ENCODE measurements around the gene ZER1.
A peak's percentile ranks its signal among the peaks of the same experiment; 100 is the strongest.

ZER1 gene

GRCh38 chr9:128727640-128728248, 44.0 kb downstream of the ZER1 start:
- Histone ChIP-seq H2AK5ac (ENCODE audit: low read depth, low read length) (no peak overlapping the region), H3K14ac (ENCODE audit: low read length) (no peak overlapping the region), H3K23ac (ENCODE audit: low read depth, low read length, poor library complexity) (no peak overlapping the region), H4K91ac (ENCODE audit: low read depth, low read length, poor library complexity) (no peak overlapping the region), H3K79me1 (ENCODE audit: low read depth, low read length) (no peaks in the 10 kb centered on the region), H3K9me3 (replicated peaks in 1 of 2; ENCODE audit: control insufficient read depth in 2 of 2, insufficient read depth in 1 of 2, low read depth in 1 of 2, low read length in 2 of 2) (no peaks in the 10 kb centered on the region), H3K4me1 (ENCODE audit: control insufficient read depth in 2 of 2, insufficient read depth in 1 of 2, low read depth in 1 of 2, low read length in 2 of 2) (peaks cover 0 to 16% of the 10 kb centered on the region in 2 donors), H3K36me3 (replicated peaks in 1 of 2; ENCODE audit: control insufficient read depth in 2 of 2, insufficient read depth in 2 of 2, low read length in 2 of 2) (peaks cover 4 to 6% of the 10 kb centered on the region in 2 donors), H3K4me2 (ENCODE audit: insufficient read depth, low read length, poor library complexity, severe bottlenecking) (no peak overlapping the region), H2AFZ (ENCODE audit: low read length) (no peak overlapping the region), H3K18ac (ENCODE audit: low read length) (no peak overlapping the region), H3K27me3 (ENCODE audit: control insufficient read depth in 3 of 3, insufficient read depth in 3 of 3, low read depth in 1 of 3, low read length in 3 of 3) (no peaks in the 10 kb centered on the region), H3K4me3 (ENCODE audit: low read length in 2 of 2) (no peak overlapping the region), H3K4ac (ENCODE audit: low read length) (no peak overlapping the region), H2BK15ac (ENCODE audit: low read length) (no peak overlapping the region), H2BK120ac (ENCODE audit: low read depth, low read length) (no peak overlapping the region), H2BK12ac (ENCODE audit: low read length) (no peak overlapping the region), H4K8ac (ENCODE audit: low read depth, low read length) (no peak overlapping the region), H2BK5ac (ENCODE audit: low read length) (no peak overlapping the region), H3K27ac (replicated peaks; ENCODE audit: low read length) (no peak overlapping the region), H3K9ac (ENCODE audit: low read depth, low read length, poor library complexity) (no peak overlapping the region)
- no CpG with 5 or more reads among the region's 5 CpGs for WGBS, 2 donors (ENCODE audit: extremely low coverage in 2 of 2, insufficient read length in 2 of 2, insufficient replicate concordance in 1 of 2)
- no peak for DNase-seq (ENCODE audit: low spot score)

- Histone ChIP-seq H2BK15ac (ENCODE audit: low read length) (no peak overlapping the region), H3K4me1 (ENCODE audit: control insufficient read depth in 2 of 2, insufficient read depth in 1 of 2, low read depth in 1 of 2, low read length in 2 of 2) (peaks cover 0 to 16% of the 10 kb centered on the region in 2 donors), H3K4ac (ENCODE audit: low read length) (no peak overlapping the region), H3K9me3 (replicated peaks in 1 of 2; ENCODE audit: control insufficient read depth in 2 of 2, insufficient read depth in 1 of 2, low read depth in 1 of 2, low read length in 2 of 2) (no peaks in the 10 kb centered on the region), H4K8ac (ENCODE audit: low read depth, low read length) (no peak overlapping the region), H2BK5ac (ENCODE audit: low read length) (no peak overlapping the region), H3K14ac (ENCODE audit: low read length) (no peak overlapping the region), H3K27ac (replicated peaks; ENCODE audit: low read length) (peak overlapping the region; percentile 70), H3K27me3 (ENCODE audit: control insufficient read depth in 3 of 3, insufficient read depth in 3 of 3, low read depth in 1 of 3, low read length in 3 of 3) (no peaks in the 10 kb centered on the region), H2AK5ac (ENCODE audit: low read depth, low read length) (no peak overlapping the region), H2AFZ (ENCODE audit: low read length) (peak overlapping the region; percentile 76), H3K36me3 (replicated peaks in 1 of 2; ENCODE audit: control insufficient read depth in 2 of 2, insufficient read depth in 2 of 2, low read length in 2 of 2) (peaks cover 9 to 12% of the 10 kb centered on the region in 2 donors), H2BK12ac (ENCODE audit: low read length) (no peak overlapping the region), H3K23ac (ENCODE audit: low read depth, low read length, poor library complexity) (no peak overlapping the region), H4K91ac (ENCODE audit: low read depth, low read length, poor library complexity) (no peak overlapping the region), H3K9ac (ENCODE audit: low read depth, low read length, poor library complexity) (no peak overlapping the region), H2BK120ac (ENCODE audit: low read depth, low read length) (no peak overlapping the region), H3K18ac (ENCODE audit: low read length) (no peak overlapping the region), H3K4me3 (ENCODE audit: low read length in 2 of 2) (peak overlapping the region; percentile 35 to 82), H3K79me1 (ENCODE audit: low read depth, low read length) (no peaks in the 10 kb centered on the region), H3K4me2 (ENCODE audit: insufficient read depth, low read length, poor library complexity, severe bottlenecking) (no peak overlapping the region)
- peak; percentile 68 for DNase-seq (ENCODE audit: low spot score)
- WGBS, 2 donors (ENCODE audit: extremely low coverage in 2 of 2, insufficient read length in 2 of 2, insufficient replicate concordance in 1 of 2): no CpG with 5 or more reads among the region's 10 CpGs
Observed at GRCh38 chr9:128724744-128725211, 46.9 kb downstream of the ZER1 start.

- peak within 1 kb of the TSS; percentile 44 for H3K4ac ChIP-seq (ENCODE audit: low read length)
- H3K4me1 ChIP-seq (ENCODE audit: control insufficient read depth in 2 of 2, insufficient read depth in 1 of 2, low read depth in 1 of 2, low read length in 2 of 2): peaks cover 0 to 16% of the 10 kb centered on the region in 2 donors
- H3K9ac ChIP-seq (ENCODE audit: low read depth, low read length, poor library complexity): peak within 1 kb of the TSS; percentile 72
- no peaks in the 10 kb centered on the region for H3K27me3 ChIP-seq (ENCODE audit: control insufficient read depth in 3 of 3, insufficient read depth in 3 of 3, low read depth in 1 of 3, low read length in 3 of 3)
- H2AFZ ChIP-seq (ENCODE audit: low read length): peak within 1 kb of the TSS; percentile 76
- WGBS, 2 donors (ENCODE audit: extremely low coverage in 2 of 2, insufficient read length in 2 of 2, insufficient replicate concordance in 1 of 2): no CpG with 5 or more reads among the region's 68 CpGs
- H3K23ac ChIP-seq (ENCODE audit: low read depth, low read length, poor library complexity): peak within 1 kb of the TSS; percentile 98
- no peak within 1 kb of the TSS for H2BK120ac ChIP-seq (ENCODE audit: low read depth, low read length)
- H3K27ac ChIP-seq (replicated peaks; ENCODE audit: low read length): peak within 1 kb of the TSS; percentile 70
- peak within 1 kb of the TSS; percentile 81 for H3K4me2 ChIP-seq (ENCODE audit: insufficient read depth, low read length, poor library complexity, severe bottlenecking)
- DNase-seq (ENCODE audit: low spot score): peak; percentile 95
- H3K79me1 ChIP-seq (ENCODE audit: low read depth, low read length): no peaks in the 10 kb centered on the region
- H4K8ac ChIP-seq (ENCODE audit: low read depth, low read length): peak within 1 kb of the TSS; percentile 50
- peak within 1 kb of the TSS; percentile 35 to 90 for H3K4me3 ChIP-seq (ENCODE audit: low read length in 2 of 2)
- no peak within 1 kb of the TSS for H2BK12ac ChIP-seq (ENCODE audit: low read length)
- peak within 1 kb of the TSS; percentile 97 for H2AK5ac ChIP-seq (ENCODE audit: low read depth, low read length)
- H3K14ac ChIP-seq (ENCODE audit: low read length): no peak within 1 kb of the TSS
- peak within 1 kb of the TSS; percentile 95 for H3K18ac ChIP-seq (ENCODE audit: low read length)
- no peaks in the 10 kb centered on the region for H3K9me3 ChIP-seq (replicated peaks in 1 of 2; ENCODE audit: control insufficient read depth in 2 of 2, insufficient read depth in 1 of 2, low read depth in 1 of 2, low read length in 2 of 2)
- peak within 1 kb of the TSS; percentile 19 for H2BK15ac ChIP-seq (ENCODE audit: low read length)
- H4K91ac ChIP-seq (ENCODE audit: low read depth, low read length, poor library complexity): no peak within 1 kb of the TSS
- no peak within 1 kb of the TSS for H2BK5ac ChIP-seq (ENCODE audit: low read length)
- H3K36me3 ChIP-seq (replicated peaks in 1 of 2; ENCODE audit: control insufficient read depth in 2 of 2, insufficient read depth in 2 of 2, low read length in 2 of 2): peaks cover 9 to 16% of the 10 kb centered on the region in 2 donors
Observed at GRCh38 chr9:128723866-128724743, 47.6 kb downstream of the ZER1 start, which contains the start of gene ZDHHC12. ZDHHC12 (minus strand) TSS chr9:128724127; CDS start chr9:128724093, 34 bp downstream.

All from neuronal stem cell (in vitro differentiated cells).